Heart right ventricle (tissue), 16 donors: ENCODE data around the gene PRKAG1. TPM values are rescaled to one million over a fixed set of nuclear protein-coding genes. Genes with fewer than 3 reads are reported as not detected.
A peak's percentile ranks its signal among the peaks of the same experiment; 100 is the strongest.

Experiments
- ATAC-seq, 8 donors: fragments of 200-7000 bp; cut with Tn5 transposase; one replicate each; pipeline ENCODE4 v1.9.1; 2020; ENCODE audit warnings: mild to moderate bottlenecking in 8 of 8, moderate library complexity in 8 of 8, moderate number of reproducible peaks in 1 of 8
- DNase-seq, 2 donors: peaks; one replicate each; pipeline ENCODE4 v3.0.0-alpha.2; 2020
- H3K27ac ChIP-seq, 10 donors: fragments of 200-600 bp; sonication (generic) in 2 of 10; one replicate each; pipeline versions ENCODE4 v1.5.0 to v1.8.0; 2020 to 2022; ENCODE audit warnings: mild to moderate bottlenecking in 3 of 10
- H3K27me3 ChIP-seq, 7 donors: fragments of 200-600 bp; one replicate each; pipeline ENCODE4 v1.8.0; 2021 to 2022; ENCODE audit warnings: mild to moderate bottlenecking in 2 of 7
- H3K36me3 ChIP-seq, 9 donors: fragments of 200-600 bp; sonication (generic) in 1 of 9; one replicate each; pipeline versions ENCODE4 v1.5.0 to v1.8.0; 2020 to 2022; ENCODE audit warnings: mild to moderate bottlenecking in 2 of 9
- H3K4me1 ChIP-seq, 9 donors: fragments of 200-600 bp; sonication (generic) in 1 of 9; one replicate each; pipeline versions ENCODE4 v1.5.0 to v1.8.0; 2020 to 2022; ENCODE audit warnings: mild to moderate bottlenecking in 4 of 9
- H3K4me3 ChIP-seq, 10 donors: fragments of 200-600 bp; sonication (generic) in 2 of 10; one replicate each; pipeline versions ENCODE4 v1.5.0 to v1.8.0; 2020 to 2022; ENCODE audit warnings: mild to moderate bottlenecking in 7 of 10, moderate library complexity in 2 of 10
- H3K9me3 ChIP-seq, 11 donors: fragments of 200-600 bp in 10 of 11; sonication (generic) in 2 of 11; one replicate each; pipeline versions ENCODE4 v1.5.0 to v1.8.0; 2013 to 2022; ENCODE audit warnings: mild to moderate bottlenecking in 2 of 11, control low read depth in 1 of 11, moderate library complexity in 1 of 11
- WGBS, 2 donors: extraction: QIAGEN DNeasy Blood & Tissue Kit; methylation state at CpG; one replicate each; pipeline ENCODE4 v1.1.7; 2013; ENCODE audit warnings: inconsistent platforms in 1 of 2; 5-methylcytosine and 5-hydroxymethylcytosine counted together
- intact Hi-C, 10 donors: fragments of 100-400 bp; cut with DNase I; formaldehyde crosslinking; loops; one replicate each; pipeline versions ENCODE4 v1.11.1 to v1.14.2; 2022
- polyA plus RNA-seq, 2 donors: library from polyadenylated mRNA; stranded (reverse); fragments of 200-250 nt; gene quantifications; one replicate each; pipeline ENCODE4 v1.2.3, GENCODE V29; 2013
- total RNA-seq, 10 donors: library from RNA; stranded (reverse); fragmentation: NEBNext Ultra II Directional in 3 of 10; extraction: Animal tissue kit (Norgen Biotek cat#: 25700) in 3 of 10; gene quantifications; one replicate each; pipeline versions ENCODE4 v1.2.1 to v1.2.4, GENCODE V29; 2021 to 2023
- TF ChIP-seq, protein P1 (sequence below), 9 donors: fragments of 200-600 bp; sonication (generic) in 2 of 9; IDR thresholded peaks; one replicate each; pipeline versions ENCODE4 v1.5.0 to v1.8.0; 2021 to 2022; ENCODE audit warnings: antibody characterized with exemption in 9 of 9, mild to moderate bottlenecking in 5 of 9, moderate library complexity in 1 of 9
- donor health status: Arrhythmogenic right ventricular cardiomyopathy.
- donor health status: ischemic (EF 13 %, LVEDD 7.1; RV severe dilation, severe dysfunction).
- donor health status: healthy with polysubstance abuse.
- donor health status: DM: no; HTN: yes; CAD: no.
- donor health status: DM: no; HTN: no; CAD: no.
- donor health status: ischemic (EF 25% LVEDD 6.9; RV normal size, moderate dysfunction).
- donor health status: ischemic (EF 25% LVEDD 5.7; RV mildly dilated, moderate dysfunction).
- donor health status: healthy.
- donor health status: DM: yes; HTN: yes; CAD: no.
- donor health status: Ischemic cardiomyopathy.
- donor health status: ischemic (EF 35%, LVEDD 5.7; RV mildly dilated, moderate dysfunction).
- donor health status: nonischemic (EF 11% LVEDD 7.7; RV severe dilation, severe dysfunction).
- donor health status: DM: yes; HTN: yes; CAD: no.
- donor health status: PGD.
- donor health status: ischemic (EF 29% LVEDD 5.4; RV normal size, mild dysfunction).
- donor health status: nonischemic (EF 23%, LVEDD 6.1; RV moderate dilation, normal function).

Gene PRKAG1
- total and polyA plus RNA-seq, 12 donors = 71.0 to 110 (median 95.6) TPM

DNA sequence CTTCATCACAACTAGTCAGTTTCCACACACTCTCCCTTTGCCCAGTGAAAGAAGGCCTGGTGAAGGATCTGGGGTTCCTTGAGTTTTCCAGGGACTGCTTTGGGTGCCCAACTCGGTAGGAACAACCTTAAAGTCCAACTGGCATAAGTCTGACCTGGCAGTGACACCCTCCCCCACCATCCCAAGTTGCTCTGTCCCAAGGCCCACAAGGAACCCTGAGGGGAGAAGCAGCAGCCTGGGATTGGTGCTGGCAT, 40.4 kb upstream of the PRKAG1 start:
- 0% methylated on average over 1 of the region's 1 CpG for WGBS, 2 donors

DNA sequence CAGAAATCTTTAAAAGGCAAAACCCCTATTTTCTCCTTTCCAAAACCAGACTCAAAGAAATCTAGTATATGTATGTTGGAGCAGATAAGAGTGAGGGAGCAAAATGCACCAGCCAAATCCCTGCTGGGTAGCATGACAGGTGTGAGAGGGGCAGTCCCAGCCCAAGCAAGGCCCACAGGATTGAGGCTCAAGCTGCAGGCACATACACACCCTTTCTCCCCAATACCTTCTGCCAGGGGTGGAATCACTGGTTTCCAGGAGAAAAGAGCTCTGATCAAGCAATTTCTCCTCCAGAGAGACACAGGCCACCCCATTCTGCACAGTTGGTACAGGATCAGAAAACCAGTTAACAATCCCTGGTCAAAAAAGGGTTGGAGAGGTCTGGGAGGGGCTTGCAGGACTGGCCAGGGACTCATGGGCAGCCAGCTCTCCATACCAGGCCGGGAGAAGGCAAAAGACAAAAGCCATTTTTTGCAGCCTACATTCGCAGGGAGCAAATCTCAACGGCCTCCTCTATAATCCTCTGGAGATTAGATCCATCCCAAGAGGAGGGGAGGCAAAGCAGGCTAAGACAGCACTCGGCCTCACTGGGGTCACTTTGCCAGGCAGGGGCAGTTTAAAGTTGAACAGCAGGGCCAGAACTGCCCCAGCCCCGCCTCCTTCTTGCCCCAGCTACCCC, 39.9 kb upstream of the PRKAG1 start:
- H3K4me1 ChIP-seq = peaks cover 24 to 63% (median 53%) of the 10 kb centered on the region in 9 donors
- peak overlapping the region; percentile 74 to 99 (median 97) for H3K4me3 ChIP-seq
- 4 to 8% methylated on average over 5 of the region's 5 CpGs for WGBS, 2 donors
- peaks cover 0 to 21% (median 15%) of the 10 kb centered on the region in 9 donors for H3K36me3 ChIP-seq
- no peak for DNase-seq
- intact Hi-C loops = loop anchor here in 3 of 10 donors (1.0 to 5.0 kb wide), 2 partner anchors 36 to 38 kb away; no protein-coding TSS in a partner anchor
- TF ChIP-seq, protein P1, sequence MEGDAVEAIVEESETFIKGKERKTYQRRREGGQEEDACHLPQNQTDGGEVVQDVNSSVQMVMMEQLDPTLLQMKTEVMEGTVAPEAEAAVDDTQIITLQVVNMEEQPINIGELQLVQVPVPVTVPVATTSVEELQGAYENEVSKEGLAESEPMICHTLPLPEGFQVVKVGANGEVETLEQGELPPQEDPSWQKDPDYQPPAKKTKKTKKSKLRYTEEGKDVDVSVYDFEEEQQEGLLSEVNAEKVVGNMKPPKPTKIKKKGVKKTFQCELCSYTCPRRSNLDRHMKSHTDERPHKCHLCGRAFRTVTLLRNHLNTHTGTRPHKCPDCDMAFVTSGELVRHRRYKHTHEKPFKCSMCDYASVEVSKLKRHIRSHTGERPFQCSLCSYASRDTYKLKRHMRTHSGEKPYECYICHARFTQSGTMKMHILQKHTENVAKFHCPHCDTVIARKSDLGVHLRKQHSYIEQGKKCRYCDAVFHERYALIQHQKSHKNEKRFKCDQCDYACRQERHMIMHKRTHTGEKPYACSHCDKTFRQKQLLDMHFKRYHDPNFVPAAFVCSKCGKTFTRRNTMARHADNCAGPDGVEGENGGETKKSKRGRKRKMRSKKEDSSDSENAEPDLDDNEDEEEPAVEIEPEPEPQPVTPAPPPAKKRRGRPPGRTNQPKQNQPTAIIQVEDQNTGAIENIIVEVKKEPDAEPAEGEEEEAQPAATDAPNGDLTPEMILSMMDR (IDR thresholded peaks at IDR 0.05) = no peak
- H3K27ac ChIP-seq = peak overlapping the region in 8 of 10 donors; percentile 95 to 100 (median 99)
- H3K9me3 ChIP-seq = no peaks in the 10 kb centered on the region
- ATAC-seq = no peak
- H3K27me3 ChIP-seq = no peaks in the 10 kb centered on the region

More for the DNA sequence above, 40.4 kb upstream of the PRKAG1 start:
- DNase-seq = no peak
- intact Hi-C loops = loop anchor here in 2 of 10 donors (5.0 kb wide), 1 partner anchor 37 kb away; no protein-coding TSS in a partner anchor
- ATAC-seq = peak in 1 of 8 donors; percentile 1
- Histone ChIP-seq H3K4me3 (peak overlapping the region; percentile 74 to 99 (median 97)), H3K27me3 (no peaks in the 10 kb centered on the region), H3K9me3 (no peaks in the 10 kb centered on the region), H3K4me1 (peaks cover 24 to 63% (median 53%) of the 10 kb centered on the region in 9 donors), H3K27ac (peak overlapping the region in 8 of 10 donors; percentile 95 to 100 (median 99)), H3K36me3 (peaks cover 0 to 17% (median 10%) of the 10 kb centered on the region in 9 donors)
- TF ChIP-seq, protein P1 (IDR thresholded peaks at IDR 0.05) = no peak

DNA sequence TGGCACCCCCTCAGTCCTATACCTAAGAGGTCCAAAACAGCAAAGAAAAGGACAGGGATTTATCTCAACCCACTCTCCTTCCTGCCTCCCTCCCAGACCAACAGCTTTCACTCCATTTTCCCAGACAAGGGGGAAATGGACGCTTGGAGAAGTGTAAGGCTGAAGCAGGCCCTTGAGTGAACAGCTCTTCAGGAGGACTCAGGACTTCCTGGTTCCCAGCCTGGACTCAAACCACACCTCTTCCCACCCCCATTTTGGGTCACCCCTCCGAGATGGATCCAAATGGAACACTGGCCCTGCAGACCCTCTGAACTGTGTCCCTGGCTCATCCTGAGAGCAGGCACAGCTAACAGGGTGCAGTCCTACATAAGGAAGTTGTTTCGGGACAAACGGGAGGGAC, 39.3 kb upstream of the PRKAG1 start:
- ATAC-seq = no peak
- Histone ChIP-seq H3K36me3 (peaks cover 0 to 28% (median 21%) of the 10 kb centered on the region in 9 donors), H3K9me3 (no peaks in the 10 kb centered on the region), H3K27ac (peak overlapping the region in 8 of 10 donors; percentile 95 to 100 (median 99)), H3K27me3 (no peaks in the 10 kb centered on the region), H3K4me1 (peaks cover 24 to 63% (median 53%) of the 10 kb centered on the region in 9 donors), H3K4me3 (peak overlapping the region in 9 of 10 donors; percentile 74 to 99 (median 98))
- WGBS, 2 donors = 2 to 4% methylated on average over 4 of the region's 4 CpGs
- DNase-seq = no peak
- TF ChIP-seq, protein P1 (IDR thresholded peaks at IDR 0.05) = no peak
- intact Hi-C loops = loop anchor here in 4 of 10 donors (1.0 to 5.0 kb wide), 3 partner anchors 36 to 39 kb away; partner anchors contain the start of gene PRKAG1 (in 1 of the 4)

GRCh38 chr12:49055978-49056754, 37.6 kb upstream of the PRKAG1 start:
- intact Hi-C loops = loop anchor here in 3 of 10 donors (2.0 to 5.0 kb wide), 2 partner anchors 34 to 37 kb away; partner anchors contain the start of gene PRKAG1 (in 1 of the 3)
- H3K27ac ChIP-seq = peak overlapping the region in 6 of 10 donors; percentile 39 to 100 (median 99)

More at GRCh38 chr12:49055978-49056754, 37.6 kb upstream of the PRKAG1 start:
- 42 to 48% methylated on average over 7 of the region's 7 CpGs for WGBS, 2 donors
- peak overlapping the region in 7 of 10 donors; percentile 5 to 98 (median 24) for H3K4me3 ChIP-seq
- DNase-seq = peak in 1 of 2 donors; percentile 72
- no peaks in the 10 kb centered on the region for H3K27me3 ChIP-seq
- peaks cover 24 to 58% (median 47%) of the 10 kb centered on the region in 9 donors for H3K4me1 ChIP-seq
- peak; percentile 36 to 63 (median 56) for ATAC-seq
- H3K36me3 ChIP-seq = peaks cover 0 to 45% (median 38%) of the 10 kb centered on the region in 9 donors
- no peaks in the 10 kb centered on the region for H3K9me3 ChIP-seq
- TF ChIP-seq, protein P1 (IDR thresholded peaks at IDR 0.05) = no peak
